Stomach (tissue), 4 donors: Measurements from ENCODE around the gene TATDN2.

Experiments used
- POLR2AphosphoS5 ChIP-seq, 3 donors: sonication (generic); formaldehyde crosslinking; IDR thresholded peaks; one replicate each; pipeline ENCODE4 v1.6.1; 2016; ENCODE audit warnings: antibody characterized with exemption in 3 of 3
- TF ChIP-seq, protein P1 (sequence below), 7 experiments: fragments of 450-650 bp in 4 of 7; fragments of 200-600 bp in 3 of 7; sonication (generic) in 3 of 7; IDR thresholded peaks; one replicate each; pipeline ENCODE4 v1.5.1; 2016 to 2019; ENCODE audit warnings: antibody characterized with exemption in 7 of 7, control low read depth in 2 of 7, mild to moderate bottlenecking in 1 of 7

DNA sequence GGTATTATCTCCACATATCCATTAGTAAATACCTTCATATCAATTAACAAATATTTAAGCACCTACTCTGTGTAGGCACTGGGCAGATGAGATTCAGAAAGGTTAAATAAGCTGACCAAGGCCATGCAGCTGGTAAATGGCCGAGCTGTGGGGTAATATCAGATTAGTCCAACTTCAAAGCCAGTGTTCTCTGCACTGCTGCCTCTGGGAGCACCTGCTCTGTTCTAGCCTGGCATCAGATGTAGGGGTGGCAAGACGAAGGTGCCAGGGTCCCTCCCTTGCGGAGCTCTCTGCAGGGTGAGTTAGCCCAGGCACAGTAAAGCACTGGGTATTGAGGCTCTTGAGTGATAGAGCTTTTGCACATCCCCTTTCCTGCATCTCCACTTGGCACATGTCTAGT lies 5.5 kb downstream of the TATDN2 start:
- TF ChIP-seq, protein P1, sequence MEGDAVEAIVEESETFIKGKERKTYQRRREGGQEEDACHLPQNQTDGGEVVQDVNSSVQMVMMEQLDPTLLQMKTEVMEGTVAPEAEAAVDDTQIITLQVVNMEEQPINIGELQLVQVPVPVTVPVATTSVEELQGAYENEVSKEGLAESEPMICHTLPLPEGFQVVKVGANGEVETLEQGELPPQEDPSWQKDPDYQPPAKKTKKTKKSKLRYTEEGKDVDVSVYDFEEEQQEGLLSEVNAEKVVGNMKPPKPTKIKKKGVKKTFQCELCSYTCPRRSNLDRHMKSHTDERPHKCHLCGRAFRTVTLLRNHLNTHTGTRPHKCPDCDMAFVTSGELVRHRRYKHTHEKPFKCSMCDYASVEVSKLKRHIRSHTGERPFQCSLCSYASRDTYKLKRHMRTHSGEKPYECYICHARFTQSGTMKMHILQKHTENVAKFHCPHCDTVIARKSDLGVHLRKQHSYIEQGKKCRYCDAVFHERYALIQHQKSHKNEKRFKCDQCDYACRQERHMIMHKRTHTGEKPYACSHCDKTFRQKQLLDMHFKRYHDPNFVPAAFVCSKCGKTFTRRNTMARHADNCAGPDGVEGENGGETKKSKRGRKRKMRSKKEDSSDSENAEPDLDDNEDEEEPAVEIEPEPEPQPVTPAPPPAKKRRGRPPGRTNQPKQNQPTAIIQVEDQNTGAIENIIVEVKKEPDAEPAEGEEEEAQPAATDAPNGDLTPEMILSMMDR (IDR thresholded peaks at IDR 0.05), result no peak
- no peak for TF ChIP-seq POLR2AphosphoS5 (IDR thresholded peaks at IDR 0.05)
